ENCODE measurements around the gene PPFIA4. TPM values are rescaled to one million over a fixed set of nuclear protein-coding genes. Genes with fewer than 3 reads are reported as not detected.

The PPFIA4 gene
- total RNA-seq, 2 donors from 2014 or later = 5.4 to 18.8 TPM

GRCh38 chr1:203078478-203078877 is 52.2 kb downstream of the PPFIA4 start:
- ATAC-seq (replicated peaks in 1 of 2) (no peak), DNase-seq (no peak)
- H3K9me3 Mint-ChIP-seq = no peaks in the 10 kb centered on the region
- H3K4me3 Mint-ChIP-seq = no peak overlapping the region
- H3K4me1 Mint-ChIP-seq (ENCODE audit: low read depth) = peaks cover 6% of the 10 kb centered on the region
- H3K27ac Mint-ChIP-seq = no peak overlapping the region
- H3K36me3 Mint-ChIP-seq (ENCODE audit: insufficient read depth in 2 of 2) = no peaks in the 10 kb centered on the region
- peaks cover 55% of the 10 kb centered on the region for H3K27me3 Mint-ChIP-seq (ENCODE audit: low read depth)

GRCh38 chr1:203080456-203080855 is 54.2 kb downstream of the PPFIA4 start:
- no peak for ATAC-seq (replicated peaks in 1 of 2)
- H3K27ac Mint-ChIP-seq = no peak overlapping the region

GRCh38 chr1:203081465-203082230 is 55.4 kb downstream of the PPFIA4 start:
- ATAC-seq (replicated peaks in 1 of 2) (no peak), DNase-seq (no peak)
- Mint-ChIP-seq H3K27me3 (ENCODE audit: low read depth) (peaks cover 33% of the 10 kb centered on the region), H3K4me1 (ENCODE audit: low read depth) (no peaks in the 10 kb centered on the region), H3K4me3 (no peak overlapping the region), H3K27ac (no peak overlapping the region), H3K36me3 (ENCODE audit: insufficient read depth in 2 of 2) (no peaks in the 10 kb centered on the region), H3K9me3 (no peaks in the 10 kb centered on the region)

More at GRCh38 chr1:203080456-203080855, 54.2 kb downstream of the PPFIA4 start:
- Mint-ChIP-seq H3K36me3 (ENCODE audit: insufficient read depth in 2 of 2) (no peaks in the 10 kb centered on the region), H3K4me1 (ENCODE audit: low read depth) (peaks cover 6% of the 10 kb centered on the region), H3K9me3 (no peaks in the 10 kb centered on the region), H3K4me3 (no peak overlapping the region), H3K27me3 (ENCODE audit: low read depth) (peaks cover 41% of the 10 kb centered on the region)
- no peak for DNase-seq

- DNase-seq (no peak), ATAC-seq (replicated peaks in 1 of 2) (no peak)
- no peaks in the 10 kb centered on the region for H3K4me1 Mint-ChIP-seq (ENCODE audit: low read depth)
- H3K4me3 Mint-ChIP-seq = no peak overlapping the region
- no peaks in the 10 kb centered on the region for H3K36me3 Mint-ChIP-seq (ENCODE audit: insufficient read depth in 2 of 2)
- H3K9me3 Mint-ChIP-seq = no peaks in the 10 kb centered on the region
- no peak overlapping the region for H3K27ac Mint-ChIP-seq
- peaks cover 33% of the 10 kb centered on the region for H3K27me3 Mint-ChIP-seq (ENCODE audit: low read depth)
Measured at GRCh38 chr1:203082231-203082505, 55.9 kb downstream of the PPFIA4 start.

GRCh38 chr1:203082571-203083462 is 56.5 kb downstream of the PPFIA4 start:
- Mint-ChIP-seq H3K9me3 (no peaks in the 10 kb centered on the region), H3K27me3 (ENCODE audit: low read depth) (peaks cover 37% of the 10 kb centered on the region), H3K4me3 (no peak overlapping the region), H3K36me3 (ENCODE audit: insufficient read depth in 2 of 2) (no peaks in the 10 kb centered on the region), H3K27ac (no peak overlapping the region), H3K4me1 (ENCODE audit: low read depth) (no peaks in the 10 kb centered on the region)
- ATAC-seq (replicated peaks in 1 of 2) (no peak), DNase-seq (no peak)

GRCh38 chr1:203083463-203083921 is 57.2 kb downstream of the PPFIA4 start:
- no peaks in the 10 kb centered on the region for H3K9me3 Mint-ChIP-seq
- H3K27ac Mint-ChIP-seq = no peak overlapping the region
- H3K4me3 Mint-ChIP-seq = no peak overlapping the region
- ATAC-seq (replicated peaks in 1 of 2) (no peak), DNase-seq (no peak)
- H3K27me3 Mint-ChIP-seq (ENCODE audit: low read depth) = peaks cover 37% of the 10 kb centered on the region
- H3K36me3 Mint-ChIP-seq (ENCODE audit: insufficient read depth in 2 of 2) = no peaks in the 10 kb centered on the region
- no peaks in the 10 kb centered on the region for H3K4me1 Mint-ChIP-seq (ENCODE audit: low read depth)

- Mint-ChIP-seq H3K4me3 (no peak overlapping the region), H3K27ac (no peak overlapping the region), H3K9me3 (no peaks in the 10 kb centered on the region), H3K27me3 (ENCODE audit: low read depth) (peaks cover 27% of the 10 kb centered on the region), H3K36me3 (ENCODE audit: insufficient read depth in 2 of 2) (no peaks in the 10 kb centered on the region), H3K4me1 (ENCODE audit: low read depth) (no peaks in the 10 kb centered on the region)
- peak in 1 of 2 donors; percentile 47 for ATAC-seq (replicated peaks in 1 of 2)
- DNase-seq = peak; percentile 35 to 43
Measured at GRCh38 chr1:203084588-203085527, 58.6 kb downstream of the PPFIA4 start.

- peaks cover 24% of the 10 kb centered on the region for H3K27me3 Mint-ChIP-seq (ENCODE audit: low read depth)
- DNase-seq (no peak), ATAC-seq (replicated peaks in 1 of 2) (no peak)
- H3K4me3 Mint-ChIP-seq = no peak within 1 kb of the TSS
- H3K9me3 Mint-ChIP-seq = no peaks in the 10 kb centered on the region
- no peaks in the 10 kb centered on the region for H3K4me1 Mint-ChIP-seq (ENCODE audit: low read depth)
- H3K27ac Mint-ChIP-seq = no peak within 1 kb of the TSS
- H3K36me3 Mint-ChIP-seq (ENCODE audit: insufficient read depth in 2 of 2) = no peaks in the 10 kb centered on the region
Measured at GRCh38 chr1:203085528-203086406, 59.5 kb downstream of the PPFIA4 start, which contains the start of gene MYOG. Gene MYOG (minus strand): TSS chr1:203086012. CDS start chr1:203085961, 51 bp downstream.

- DNase-seq (no peak), ATAC-seq (replicated peaks in 1 of 2) (no peak)
- no peaks in the 10 kb centered on the region for H3K4me1 Mint-ChIP-seq (ENCODE audit: low read depth)
- no peak overlapping the region for H3K4me3 Mint-ChIP-seq
- no peaks in the 10 kb centered on the region for H3K9me3 Mint-ChIP-seq
- H3K27me3 Mint-ChIP-seq (ENCODE audit: low read depth) = peaks cover 18% of the 10 kb centered on the region
- no peaks in the 10 kb centered on the region for H3K36me3 Mint-ChIP-seq (ENCODE audit: insufficient read depth in 2 of 2)
- H3K27ac Mint-ChIP-seq = no peak overlapping the region
Measured at GRCh38 chr1:203086992-203087763, 60.9 kb downstream of the PPFIA4 start.

- ATAC-seq (replicated peaks in 1 of 2) = no peak
- Mint-ChIP-seq H3K27me3 (ENCODE audit: low read depth) (peaks cover 27% of the 10 kb centered on the region), H3K9me3 (no peaks in the 10 kb centered on the region)
Measured at GRCh38 chr1:203088441-203088840, 62.1 kb downstream of the PPFIA4 start.

GRCh38 chr1:203089001-203089650 is 62.8 kb downstream of the PPFIA4 start:
- Mint-ChIP-seq H3K27ac (no peak overlapping the region), H3K9me3 (no peaks in the 10 kb centered on the region), H3K4me1 (ENCODE audit: low read depth) (no peaks in the 10 kb centered on the region), H3K4me3 (no peak overlapping the region), H3K36me3 (ENCODE audit: insufficient read depth in 2 of 2) (no peaks in the 10 kb centered on the region), H3K27me3 (ENCODE audit: low read depth) (peaks cover 27% of the 10 kb centered on the region)
- no peak for DNase-seq
- ATAC-seq (replicated peaks in 1 of 2) = no peak

More at GRCh38 chr1:203088441-203088840, 62.1 kb downstream of the PPFIA4 start:
- Mint-ChIP-seq H3K27ac (no peak overlapping the region), H3K4me1 (ENCODE audit: low read depth) (no peaks in the 10 kb centered on the region), H3K4me3 (no peak overlapping the region), H3K36me3 (ENCODE audit: insufficient read depth in 2 of 2) (no peaks in the 10 kb centered on the region)
- no peak for DNase-seq
